ENCODE results near the gene COL11A2.

- TF ChIP-seq CTCF (IDR thresholded peaks at IDR 0.05; ENCODE audit: poor library complexity, severe bottlenecking): no peak
- TF ChIP-seq EP300 (conservative IDR thresholded peaks at IDR 0.05; ENCODE audit: poor library complexity, severe bottlenecking): no peak
Observed at GRCh38 chr6:33216117-33216649, 23.9 kb upstream of the COL11A2 start.
